ENCODE data around the gene UVRAG. TPM values are rescaled to one million over a fixed set of nuclear protein-coding genes. Genes with fewer than 3 reads are reported as not detected.

UVRAG gene
- total RNA-seq, 2 donors from 2014 or later, result 12.8 to 13.7 TPM

- no peak for TF ChIP-seq CTCF (IDR thresholded peaks at IDR 0.05)
- no peaks in the 10 kb centered on the region for H3K27me3 ChIP-seq
- no peaks in the 10 kb centered on the region for H3K36me3 ChIP-seq
- no peak for DNase-seq
- intact Hi-C loops (cut with DNase I), result no loop called here
- H3K9ac ChIP-seq (ENCODE audit: low read depth in 2 of 2, low read length in 2 of 2), result no peak overlapping the region
- no peaks in the 10 kb centered on the region for H3K9me3 ChIP-seq
- H3K4me1 ChIP-seq, result no peaks in the 10 kb centered on the region
- H3K27ac ChIP-seq, result no peak overlapping the region
- no peak overlapping the region for H3K4me3 ChIP-seq
These were observed 364.1 kb downstream of the UVRAG start for GRCh38 chr11:76179147-76179546.

GRCh38 chr11:76181371-76181770 is 366.4 kb downstream of the UVRAG start:
- Histone ChIP-seq H3K36me3 (no peaks in the 10 kb centered on the region), H3K9ac (ENCODE audit: low read depth in 2 of 2, low read length in 2 of 2) (no peak overlapping the region), H3K9me3 (no peaks in the 10 kb centered on the region), H3K4me3 (no peak overlapping the region), H3K27me3 (no peaks in the 10 kb centered on the region), H3K27ac (no peak overlapping the region), H3K4me1 (no peaks in the 10 kb centered on the region)
- no peak for TF ChIP-seq CTCF (IDR thresholded peaks at IDR 0.05)
- intact Hi-C loops (cut with DNase I), result no loop called here
- DNase-seq, result no peak

- Histone ChIP-seq H3K4me1 (no peaks in the 10 kb centered on the region), H3K9ac (ENCODE audit: low read depth in 2 of 2, low read length in 2 of 2) (no peak overlapping the region), H3K36me3 (no peaks in the 10 kb centered on the region), H3K27ac (no peak overlapping the region), H3K27me3 (no peaks in the 10 kb centered on the region), H3K9me3 (no peaks in the 10 kb centered on the region), H3K4me3 (no peak overlapping the region)
- TF ChIP-seq CTCF (IDR thresholded peaks at IDR 0.05), result no peak
- intact Hi-C loops (cut with DNase I), result no loop called here
- DNase-seq, result no peak
These were observed 369.6 kb downstream of the UVRAG start for GRCh38 chr11:76184551-76184993.

GRCh38 chr11:76185511-76185910 is 370.5 kb downstream of the UVRAG start:
- TF ChIP-seq CTCF (IDR thresholded peaks at IDR 0.05), result no peak
- H3K4me3 ChIP-seq, result no peak overlapping the region
- no peak overlapping the region for H3K27ac ChIP-seq
- H3K36me3 ChIP-seq, result no peaks in the 10 kb centered on the region
- DNase-seq, result no peak
- H3K9me3 ChIP-seq, result no peaks in the 10 kb centered on the region
- H3K4me1 ChIP-seq, result no peaks in the 10 kb centered on the region
- H3K27me3 ChIP-seq, result no peaks in the 10 kb centered on the region
- intact Hi-C loops (cut with DNase I), result no loop called here
- no peak overlapping the region for H3K9ac ChIP-seq (ENCODE audit: low read depth in 2 of 2, low read length in 2 of 2)

GRCh38 chr11:76185931-76186401 is 371.0 kb downstream of the UVRAG start:
- H3K27ac ChIP-seq, result no peak overlapping the region
- peak; percentile 23 for DNase-seq

More at GRCh38 chr11:76185931-76186401, 371.0 kb downstream of the UVRAG start:
- Histone ChIP-seq H3K27me3 (no peaks in the 10 kb centered on the region), H3K36me3 (no peaks in the 10 kb centered on the region), H3K9me3 (no peaks in the 10 kb centered on the region), H3K4me1 (no peaks in the 10 kb centered on the region), H3K9ac (ENCODE audit: low read depth in 2 of 2, low read length in 2 of 2) (no peak overlapping the region), H3K4me3 (no peak overlapping the region)
- TF ChIP-seq CTCF (IDR thresholded peaks at IDR 0.05), result no peak
- intact Hi-C loops (cut with DNase I), result no loop called here
